ENCODE data around the gene MYO15B. TPM values are rescaled to one million over a fixed set of nuclear protein-coding genes. Genes with fewer than 3 reads are reported as not detected.
A peak's percentile ranks its signal among the peaks of the same experiment; 100 is the strongest.

The MYO15B gene
- total and polyA plus RNA-seq, 2 of the 13 experiments (the other 11 are each of a cell fraction or from before 2014, with no cell fraction given), result 2.8 to 8.1 TPM

DNA sequence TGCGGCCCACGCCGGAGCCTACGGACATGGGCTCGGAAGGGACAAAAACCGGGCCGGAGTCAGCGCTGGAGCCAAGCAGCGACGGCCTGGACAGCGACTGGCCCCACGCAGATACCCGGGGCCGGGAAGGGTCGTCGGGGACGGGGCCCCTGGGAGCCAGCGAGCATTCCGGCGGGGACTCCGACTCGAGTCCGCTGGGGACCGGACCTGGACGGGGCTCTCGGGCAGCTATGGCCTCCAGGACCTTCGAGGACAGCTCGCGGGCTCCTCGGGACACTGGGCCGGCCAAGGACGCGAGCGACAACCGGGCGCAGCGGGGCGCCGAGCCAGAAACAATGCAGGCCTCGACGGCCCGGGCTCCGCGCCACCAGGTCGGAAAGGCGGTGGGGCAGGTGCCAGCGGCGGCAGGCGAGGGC, 1.0 kb downstream of the MYO15B start (continued):
- TF ChIP-seq, protein P1, sequence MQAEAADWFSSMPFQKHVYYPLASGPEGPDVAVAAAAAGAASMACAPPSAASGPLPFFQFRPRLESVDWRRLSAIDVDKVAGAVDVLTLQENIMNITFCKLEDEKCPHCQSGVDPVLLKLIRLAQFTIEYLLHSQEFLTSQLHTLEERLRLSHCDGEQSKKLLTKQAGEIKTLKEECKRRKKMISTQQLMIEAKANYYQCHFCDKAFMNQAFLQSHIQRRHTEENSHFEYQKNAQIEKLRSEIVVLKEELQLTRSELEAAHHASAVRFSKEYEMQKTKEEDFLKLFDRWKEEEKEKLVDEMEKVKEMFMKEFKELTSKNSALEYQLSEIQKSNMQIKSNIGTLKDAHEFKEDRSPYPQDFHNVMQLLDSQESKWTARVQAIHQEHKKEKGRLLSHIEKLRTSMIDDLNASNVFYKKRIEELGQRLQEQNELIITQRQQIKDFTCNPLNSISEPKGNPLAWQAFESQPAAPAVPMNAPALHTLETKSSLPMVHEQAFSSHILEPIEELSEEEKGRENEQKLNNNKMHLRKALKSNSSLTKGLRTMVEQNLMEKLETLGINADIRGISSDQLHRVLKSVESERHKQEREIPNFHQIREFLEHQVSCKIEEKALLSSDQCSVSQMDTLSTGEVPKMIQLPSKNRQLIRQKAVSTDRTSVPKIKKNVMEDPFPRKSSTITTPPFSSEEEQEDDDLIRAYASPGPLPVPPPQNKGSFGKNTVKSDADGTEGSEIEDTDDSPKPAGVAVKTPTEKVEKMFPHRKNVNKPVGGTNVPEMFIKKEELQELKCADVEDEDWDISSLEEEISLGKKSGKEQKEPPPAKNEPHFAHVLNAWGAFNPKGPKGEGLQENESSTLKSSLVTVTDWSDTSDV (CRISPR knock-in tag; IDR thresholded peaks at IDR 0.05), result 0 out of 2 replicates have a peak, but pooled peaks have one; percentile 26
- TF ChIP-seq MAZ (IDR thresholded peaks at IDR 0.05; ENCODE audit: borderline replicate concordance, low read depth, low read length) (no peak), MAZ (CRISPR knock-in tag; IDR thresholded peaks at IDR 0.05; ENCODE audit: low read depth) (no peak), ZNF776 (CRISPR knock-in tag; IDR thresholded peaks at IDR 0.05) (peak; percentile 56; the same call in 1 of the 2 replicates), ATF7-NPFF (CRISPR knock-in tag; IDR thresholded peaks at IDR 0.05; ENCODE audit: low read depth) (no peak), GLI4 (CRISPR knock-in tag; IDR thresholded peaks at IDR 0.05; ENCODE audit: borderline replicate concordance) (0 out of 2 replicates have a peak, but pooled peaks have one; percentile 9), ZNF484 (CRISPR knock-in tag; IDR thresholded peaks at IDR 0.05; ENCODE audit: borderline replicate concordance, low read depth) (no peak), ZNF761 (CRISPR knock-in tag; conservative IDR thresholded peaks at IDR 0.05) (no peak), NFIC (IDR thresholded peaks at IDR 0.05; ENCODE audit: low read length) (no peak), ZNF225 (CRISPR knock-in tag; IDR thresholded peaks at IDR 0.05) (0 out of 2 replicates have a peak, but pooled peaks have one; percentile 23), ZNF616 (CRISPR knock-in tag; IDR thresholded peaks at IDR 0.05; ENCODE audit: low read depth) (0 out of 2 replicates have a peak, but pooled peaks have one; percentile 17), LCORL (IDR thresholded peaks at IDR 0.05) (no peak), LCORL (CRISPR knock-in tag; IDR thresholded peaks at IDR 0.05) (no peak), ARNT2 (CRISPR knock-in tag; IDR thresholded peaks at IDR 0.05; ENCODE audit: low read depth) (no peak), ZNF570 (CRISPR knock-in tag; IDR thresholded peaks at IDR 0.05; ENCODE audit: borderline replicate concordance) (no peak), ZBTB38 (CRISPR knock-in tag; IDR thresholded peaks at IDR 0.05) (peak; percentile 93), ATF2 (CRISPR knock-in tag; IDR thresholded peaks at IDR 0.05) (no peak), ZIK1 (CRISPR knock-in tag; IDR thresholded peaks at IDR 0.05; ENCODE audit: borderline replicate concordance, low read depth) (no peak), ZNF296 (CRISPR knock-in tag; conservative IDR thresholded peaks at IDR 0.05) (no peak), FOXC1 (CRISPR knock-in tag; IDR thresholded peaks at IDR 0.05; ENCODE audit: borderline replicate concordance) (no peak), FOXK1 (CRISPR knock-in tag; IDR thresholded peaks at IDR 0.05; ENCODE audit: borderline replicate concordance, low read depth) (no peak), RAD51 (IDR thresholded peaks at IDR 0.05; ENCODE audit: borderline replicate concordance) (no peak), CENPX (CRISPR knock-in tag; IDR thresholded peaks at IDR 0.05) (no peak), TCF12 (IDR thresholded peaks at IDR 0.05) (no peak), TCF12 (CRISPR knock-in tag; IDR thresholded peaks at IDR 0.05) (0 out of 2 replicates have a peak, but pooled peaks have one; percentile 55)
- TF ChIP-seq, protein P2, sequence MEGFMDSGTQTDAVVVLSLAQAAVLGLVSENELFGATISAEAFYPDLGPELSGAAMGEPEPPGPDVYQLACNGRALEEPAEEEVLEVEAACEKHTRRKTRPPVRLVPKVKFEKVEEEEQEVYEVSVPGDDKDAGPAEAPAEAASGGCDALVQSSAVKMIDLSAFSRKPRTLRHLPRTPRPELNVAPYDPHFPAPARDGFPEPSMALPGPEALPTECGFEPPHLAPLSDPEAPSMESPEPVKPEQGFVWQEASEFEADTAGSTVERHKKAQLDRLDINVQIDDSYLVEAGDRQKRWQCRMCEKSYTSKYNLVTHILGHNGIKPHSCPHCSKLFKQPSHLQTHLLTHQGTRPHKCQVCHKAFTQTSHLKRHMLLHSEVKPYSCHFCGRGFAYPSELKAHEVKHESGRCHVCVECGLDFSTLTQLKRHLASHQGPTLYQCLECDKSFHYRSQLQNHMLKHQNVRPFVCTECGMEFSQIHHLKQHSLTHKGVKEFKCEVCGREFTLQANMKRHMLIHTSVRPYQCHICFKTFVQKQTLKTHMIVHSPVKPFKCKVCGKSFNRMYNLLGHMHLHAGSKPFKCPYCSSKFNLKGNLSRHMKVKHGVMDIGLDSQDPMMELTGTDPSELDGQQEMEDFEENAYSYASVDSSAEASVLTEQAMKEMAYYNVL (CRISPR knock-in tag; IDR thresholded peaks at IDR 0.05; ENCODE audit: borderline replicate concordance), result peak; percentile 22; the same call in 1 of the 2 replicates

Data from HepG2 (cell line).